DMS53 (cell line): ENCODE measurements around the gene KIF6.
A peak's percentile ranks its signal among the peaks of the same experiment; 100 is the strongest.

Experiments
- DNase-seq: peaks from one replicate; lab custom pipeline; 2025; lab: John Stamatoyannopoulos, UW

KIF6 gene

GRCh38 chr6:39343396-39343870, 381.8 kb downstream of the KIF6 start:
- peak; percentile 24 for DNase-seq

DNA sequence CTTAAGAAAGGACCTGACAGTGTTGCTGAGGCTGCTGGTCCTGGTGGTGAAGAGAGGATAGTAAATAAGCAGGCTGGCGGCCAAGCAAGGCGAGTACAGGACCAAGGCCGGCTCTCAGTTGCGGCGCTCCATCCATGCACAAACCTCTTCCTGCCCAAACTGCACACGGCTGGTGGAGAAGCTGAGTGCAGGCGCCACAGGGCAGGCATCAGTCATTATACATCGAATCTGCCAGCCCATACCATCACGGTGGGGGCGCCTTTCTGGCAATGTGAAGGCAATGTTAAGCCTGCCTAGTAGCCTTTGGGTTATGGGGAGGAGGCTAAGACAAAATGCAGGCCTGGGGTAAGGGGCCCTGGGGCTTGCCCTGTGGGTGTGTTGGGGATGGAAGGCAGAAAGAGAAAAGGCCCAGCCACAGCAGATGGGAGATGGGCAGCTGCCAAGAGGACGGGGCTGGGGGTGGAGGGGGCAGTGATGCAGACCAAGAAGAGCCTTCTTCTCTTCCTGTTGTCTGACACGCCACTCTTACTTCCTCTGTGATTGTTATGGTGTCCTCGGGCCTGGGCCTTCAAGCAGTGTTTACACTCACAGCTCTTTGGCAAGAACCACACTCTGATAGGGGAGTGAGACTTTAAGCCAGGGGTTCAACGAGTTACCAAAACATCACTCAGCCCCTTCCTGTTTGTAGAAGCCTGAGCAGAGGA, 382.4 kb downstream of the KIF6 start:
- DNase-seq = peak; percentile 52

DNA sequence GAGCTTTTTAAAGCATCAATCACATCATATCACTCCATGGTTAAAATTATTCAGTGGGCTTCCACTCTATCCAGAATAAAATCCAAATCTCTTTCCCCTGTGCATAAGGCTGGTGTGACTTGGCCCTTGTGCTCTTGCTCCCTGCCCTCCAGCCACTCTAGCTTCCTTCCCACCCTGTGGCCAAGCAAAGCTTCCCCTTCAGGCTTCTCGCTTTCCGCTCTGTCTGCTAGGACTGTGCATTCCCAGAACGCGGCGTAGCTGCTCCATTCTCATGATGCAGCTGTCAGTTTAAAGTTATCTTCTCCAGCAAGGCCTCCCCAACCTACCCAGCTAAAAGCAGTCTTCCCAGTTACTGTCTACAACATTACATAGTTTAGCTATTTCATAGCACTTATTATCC, 383.3 kb downstream of the KIF6 start:
- DNase-seq = no peak

GRCh38 chr6:39341352-39341751, 383.9 kb downstream of the KIF6 start:
- no peak for DNase-seq

DNA sequence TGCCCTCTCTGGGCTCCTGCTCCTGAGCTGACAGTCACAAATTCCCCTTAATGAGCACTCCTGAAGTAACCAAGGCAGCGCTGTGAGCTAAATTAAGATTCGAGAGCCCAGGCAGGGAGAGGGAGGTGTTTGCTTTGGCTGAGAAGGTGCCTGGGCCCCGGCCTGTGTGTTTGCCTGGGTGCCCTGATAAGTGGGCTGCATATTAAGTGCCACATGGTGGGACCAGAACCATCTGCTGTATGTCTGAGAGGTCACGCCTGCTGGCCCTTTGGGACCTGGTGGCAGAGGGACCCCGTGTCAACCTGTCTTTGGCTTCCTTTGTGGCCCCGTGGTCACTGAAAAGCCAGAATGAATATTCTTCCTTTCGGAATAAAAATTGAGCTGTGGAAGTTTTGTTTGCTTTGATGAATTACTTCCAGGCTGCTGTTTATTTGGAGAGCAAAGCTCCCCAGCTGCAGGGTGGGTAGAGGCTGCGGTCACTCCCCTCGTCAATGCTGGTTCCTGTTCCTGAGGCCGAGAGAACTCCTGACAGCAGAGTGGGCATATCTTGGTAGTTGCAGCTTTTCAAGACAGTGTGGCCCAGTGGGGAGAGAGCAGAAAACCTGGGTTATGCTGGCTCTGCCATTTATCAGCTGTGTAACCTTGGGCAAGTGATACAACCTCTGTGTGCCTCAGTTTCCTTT, 385.2 kb downstream of the KIF6 start:
- peak; percentile 72 for DNase-seq

DNA sequence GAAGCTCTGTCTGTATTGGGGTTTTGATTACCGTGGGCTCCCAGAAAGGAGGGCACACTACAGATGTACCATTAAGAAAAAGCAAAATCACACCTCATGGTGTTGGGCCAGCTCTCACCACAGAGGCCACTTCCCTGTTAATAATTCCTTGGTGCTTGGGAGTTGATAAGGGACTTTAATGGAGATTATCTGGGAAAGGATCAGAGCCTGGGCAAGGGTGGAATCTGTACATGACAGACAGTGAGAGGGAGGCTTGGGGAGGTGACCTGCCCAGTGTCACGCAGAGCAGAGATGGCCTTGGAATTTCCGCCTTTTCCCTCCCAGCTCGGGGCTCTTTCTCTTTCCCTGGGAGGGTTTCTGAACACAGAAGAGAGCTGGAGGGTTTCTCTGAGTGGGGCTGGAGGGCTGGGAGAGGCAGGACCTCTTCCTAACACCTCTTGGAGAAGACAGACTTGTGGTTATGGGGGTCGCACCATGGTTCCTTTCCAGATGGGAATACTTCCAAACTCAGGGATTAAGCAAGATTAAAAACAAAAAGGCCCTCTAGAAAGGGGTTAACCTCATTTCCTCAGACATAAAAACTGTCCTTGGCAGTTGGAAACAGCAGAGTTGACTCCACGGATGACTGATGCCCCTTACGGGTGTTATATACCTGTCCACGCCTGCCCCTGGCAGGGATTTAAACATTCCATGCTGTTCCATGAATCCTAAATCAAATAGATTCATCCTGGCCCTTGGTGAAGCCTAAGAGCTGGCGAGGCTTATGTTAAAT, 385.9 kb downstream of the KIF6 start:
- no peak for DNase-seq

DNA sequence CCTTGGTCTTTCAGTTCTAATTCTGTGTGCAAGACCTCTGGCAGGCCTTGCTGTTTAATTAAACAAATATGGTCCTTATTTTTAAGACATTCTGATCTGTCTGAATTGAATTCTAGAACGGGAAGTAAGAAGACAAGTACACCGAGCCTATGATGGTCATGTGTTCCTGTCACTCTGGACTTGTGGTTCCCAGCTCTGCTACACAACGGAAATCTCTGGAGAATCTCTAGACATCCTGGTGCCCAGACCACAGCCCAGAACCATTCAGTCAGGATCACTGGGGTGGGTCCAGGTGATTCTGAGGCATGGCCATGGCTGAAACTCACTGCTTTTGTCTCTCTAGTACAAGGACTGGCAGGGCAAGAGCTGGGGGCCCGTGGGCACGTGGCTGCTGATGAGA, 386.8 kb downstream of the KIF6 start:
- DNase-seq = no peak

DNA sequence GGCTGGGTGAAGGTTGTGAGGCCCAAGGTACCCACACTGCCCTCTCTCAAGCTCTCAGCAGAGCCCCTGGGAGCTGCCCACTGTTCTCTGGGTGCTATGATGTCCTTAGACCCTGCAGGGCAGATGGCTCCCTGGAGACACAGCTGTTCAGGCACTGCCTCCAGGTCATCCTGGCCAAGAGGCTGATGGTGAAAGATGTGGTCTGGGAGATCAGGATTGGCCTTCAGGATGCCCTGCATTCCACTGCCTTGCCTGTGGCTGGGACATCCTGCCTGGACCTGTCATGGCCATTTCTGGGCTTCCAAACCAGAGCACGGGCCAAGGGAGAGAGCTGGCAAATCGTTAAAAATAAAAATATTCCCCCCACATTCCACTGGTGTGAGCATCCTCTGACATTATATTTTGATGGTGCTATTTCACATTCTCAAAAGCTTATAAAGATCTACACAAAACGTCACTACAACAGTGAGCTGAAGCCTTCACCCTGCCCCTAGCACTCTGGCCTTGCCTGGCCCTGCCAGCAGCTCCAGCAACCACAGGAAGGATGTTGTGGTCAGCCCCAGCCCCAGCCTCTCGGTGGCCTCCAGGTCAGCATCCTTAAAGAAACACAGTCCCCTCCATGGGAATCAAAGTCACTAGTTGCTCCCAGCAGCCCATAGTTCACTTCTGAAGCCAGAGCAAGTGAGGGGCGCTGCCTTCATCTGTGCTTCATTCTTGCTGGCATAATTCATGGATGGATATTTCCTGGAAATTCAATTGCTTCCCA, 389.2 kb downstream of the KIF6 start:
- no peak for DNase-seq

- no peak for DNase-seq
Observed at GRCh38 chr6:39333644-39334438, 391.4 kb downstream of the KIF6 start.

- no peak for DNase-seq
Observed at GRCh38 chr6:39330476-39330875, 394.7 kb downstream of the KIF6 start.

DNA sequence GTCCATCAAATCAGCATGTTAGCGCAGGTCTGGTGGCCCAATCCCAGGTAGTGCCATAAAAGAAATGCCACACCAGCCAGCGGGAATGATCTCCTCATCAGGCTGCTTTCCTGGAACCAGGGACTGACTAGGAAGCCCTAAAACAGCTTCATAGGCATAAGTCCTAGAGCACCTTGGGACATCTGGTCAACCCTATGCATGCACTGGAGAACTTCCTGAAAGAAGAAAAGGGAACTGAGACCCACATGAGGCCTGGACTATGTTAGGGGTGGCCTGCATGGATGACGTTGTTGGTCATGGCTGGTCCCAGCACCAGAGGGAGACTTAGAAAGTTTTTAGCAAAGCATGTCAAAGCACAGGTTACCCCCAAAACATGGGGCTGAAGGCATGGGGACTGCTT, 395.2 kb downstream of the KIF6 start:
- peak; percentile 10 for DNase-seq

GRCh38 chr6:39328066-39328465, 397.1 kb downstream of the KIF6 start:
- no peak for DNase-seq

- DNase-seq = no peak
Observed at GRCh38 chr6:39327507-39327906, 397.7 kb downstream of the KIF6 start.

- peak; percentile 56 for DNase-seq
Observed at GRCh38 chr6:39322306-39322850, 402.8 kb downstream of the KIF6 start, which contains the start of gene KCNK16. TSS of gene KCNK16 (minus strand) at chr6:39322702. CDS start at chr6:39322540, 162 bp downstream.

DNA sequence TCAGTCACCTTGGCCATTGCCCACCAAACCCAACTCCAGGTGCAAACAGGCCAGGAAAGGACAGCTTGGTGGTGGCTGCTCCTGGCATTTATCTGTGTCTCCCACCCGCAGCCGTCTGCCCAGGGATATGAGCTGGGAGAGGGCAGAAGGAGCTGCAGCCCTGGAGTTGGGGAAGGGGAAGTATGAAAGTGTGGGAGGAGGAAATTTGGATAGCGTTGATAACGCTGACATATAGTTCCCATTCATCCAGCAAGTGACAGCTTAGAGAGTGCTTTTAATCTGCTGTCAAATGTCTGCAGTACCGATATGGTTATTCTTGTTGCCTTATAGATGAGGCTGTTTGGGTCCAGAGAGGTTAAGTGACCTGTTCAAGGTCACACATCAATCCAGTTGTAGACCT, 403.4 kb downstream of the KIF6 start:
- no peak for DNase-seq

DNA sequence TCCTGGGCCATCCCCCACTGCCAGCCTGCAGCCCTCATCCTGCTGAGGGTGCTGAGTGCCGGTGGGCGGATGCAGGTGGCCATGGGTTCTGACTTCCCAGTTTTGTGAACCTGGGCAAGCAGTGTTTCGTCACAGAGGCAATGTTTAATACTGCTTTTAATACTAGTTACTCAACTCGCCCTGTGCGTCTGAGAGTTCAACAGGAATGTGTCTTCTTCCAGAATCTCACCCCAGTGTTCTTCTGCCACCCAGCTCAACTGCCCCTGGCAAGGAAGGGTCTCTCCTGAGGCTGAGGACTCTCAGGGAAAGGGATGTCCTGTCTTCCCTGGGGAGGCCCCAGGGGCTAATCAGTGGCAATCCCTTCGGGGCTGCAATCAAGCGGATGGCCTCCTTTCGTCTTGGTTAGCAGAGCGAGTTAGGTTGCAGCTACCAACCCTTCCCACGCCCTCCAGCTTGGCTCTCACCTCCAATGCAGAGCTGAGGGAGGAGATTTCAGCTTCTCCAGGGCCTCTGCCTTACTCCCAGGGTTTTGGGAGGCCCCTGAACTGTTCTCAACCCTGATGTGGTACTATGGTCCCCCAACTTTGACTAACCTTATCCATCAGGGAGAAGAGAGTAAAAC, 404.7 kb downstream of the KIF6 start:
- no peak for DNase-seq

- DNase-seq = no peak
Observed at GRCh38 chr6:39319621-39320362, 405.4 kb downstream of the KIF6 start.

GRCh38 chr6:39317256-39317655, 408.0 kb downstream of the KIF6 start:
- DNase-seq = no peak

- peak; percentile 55 for DNase-seq
Observed at GRCh38 chr6:39314273-39314795, 410.9 kb downstream of the KIF6 start, which contains the start of gene KCNK17. TSS of gene KCNK17 (minus strand) at chr6:39314419. CDS start at chr6:39314320, 99 bp downstream.
